ENCODE measurements around the gene IFT122. TPM values are rescaled to one million over a fixed set of nuclear protein-coding genes. Genes with fewer than 3 reads are reported as not detected.

Gene IFT122
- polyA plus RNA-seq, 2 of the 4 experiments (the other 2 are of a cell fraction) = 15.0 to 17.1 TPM

DNA sequence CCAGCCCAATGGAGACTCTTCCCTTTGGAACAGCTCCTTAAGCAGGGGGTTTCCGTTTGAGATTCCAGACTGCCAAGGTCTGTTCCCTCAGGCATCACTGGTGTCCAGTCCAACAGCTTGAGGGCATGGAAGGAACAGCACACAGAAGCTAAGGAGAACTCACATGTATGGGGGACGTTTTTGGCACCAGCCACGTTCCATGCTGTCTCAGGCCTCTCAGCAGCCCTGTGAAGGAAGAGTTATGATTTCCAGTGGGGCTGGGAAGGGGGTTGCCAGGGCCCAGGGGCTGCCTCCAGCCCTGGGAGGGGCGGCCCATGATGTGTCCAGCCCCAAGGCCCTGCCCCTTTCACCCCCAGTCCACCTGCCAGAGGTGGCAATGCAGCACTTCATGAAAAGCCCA lies 80.9 kb downstream of the IFT122 start:
- Histone ChIP-seq H3K4me2 (no peak overlapping the region), H3K4me1 (no peaks in the 10 kb centered on the region), H3K4me3 (no peak overlapping the region), H3K27ac (peak overlapping the region in 1 of 2 experiments; percentile 11; a peak in 1 of 6 replicates), H3K9me3 (no peaks in the 10 kb centered on the region)
- ChIA-PET CTCF (no interaction called here), POLR2A (no interaction called here)
- FAIRE-seq (no peak), ATAC-seq (no peak), DNase-seq (ENCODE audit: low read depth in 1 of 2, low spot score in 1 of 2) (no peak)
- WGBS (ENCODE audit: missing lambda C conversion rate) = 50% methylated on average over 2 of the region's 4 CpGs
- no peak for TF ChIP-seq HEYL (CRISPR knock-in tag; IDR thresholded peaks at IDR 0.05)
- no peak for TF ChIP-seq CTCF (IDR thresholded peaks at IDR 0.05)
- no peak for TF ChIP-seq EP300 (IDR thresholded peaks at IDR 0.05)
- TF ChIP-seq JUN (IDR thresholded peaks at IDR 0.05) = no peak
- no peak for TF ChIP-seq RFX5 (IDR thresholded peaks at IDR 0.05)
- no peak for TF ChIP-seq FOSL2 (IDR thresholded peaks at IDR 0.05)
- TF ChIP-seq FOSL2 (CRISPR knock-in tag; IDR thresholded peaks at IDR 0.05) = no peak
- TF ChIP-seq ESRRA (IDR thresholded peaks at IDR 0.05; ENCODE audit: borderline replicate concordance, low read length) = no peak
- no peak for TF ChIP-seq ZC3H11A (IDR thresholded peaks at IDR 0.05)
- TF ChIP-seq, protein P1, sequence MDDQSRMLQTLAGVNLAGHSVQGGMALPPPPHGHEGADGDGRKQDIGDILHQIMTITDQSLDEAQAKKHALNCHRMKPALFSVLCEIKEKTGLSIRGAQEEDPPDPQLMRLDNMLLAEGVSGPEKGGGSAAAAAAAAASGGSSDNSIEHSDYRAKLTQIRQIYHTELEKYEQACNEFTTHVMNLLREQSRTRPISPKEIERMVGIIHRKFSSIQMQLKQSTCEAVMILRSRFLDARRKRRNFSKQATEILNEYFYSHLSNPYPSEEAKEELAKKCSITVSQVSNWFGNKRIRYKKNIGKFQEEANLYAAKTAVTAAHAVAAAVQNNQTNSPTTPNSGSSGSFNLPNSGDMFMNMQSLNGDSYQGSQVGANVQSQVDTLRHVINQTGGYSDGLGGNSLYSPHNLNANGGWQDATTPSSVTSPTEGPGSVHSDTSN (IDR thresholded peaks at IDR 0.05) = no peak
- no peak for TF ChIP-seq NR3C1 (IDR thresholded peaks at IDR 0.05)
- TF ChIP-seq, protein P2, sequence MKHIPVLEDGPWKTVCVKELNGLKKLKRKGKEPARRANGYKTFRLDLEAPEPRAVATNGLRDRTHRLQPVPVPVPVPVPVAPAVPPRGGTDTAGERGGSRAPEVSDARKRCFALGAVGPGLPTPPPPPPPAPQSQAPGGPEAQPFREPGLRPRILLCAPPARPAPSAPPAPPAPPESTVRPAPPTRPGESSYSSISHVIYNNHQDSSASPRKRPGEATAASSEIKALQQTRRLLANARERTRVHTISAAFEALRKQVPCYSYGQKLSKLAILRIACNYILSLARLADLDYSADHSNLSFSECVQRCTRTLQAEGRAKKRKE (CRISPR knock-in tag; IDR thresholded peaks at IDR 0.05; ENCODE audit: low read depth) = no peak
- no peak for TF ChIP-seq NPAS2 (CRISPR knock-in tag; IDR thresholded peaks at IDR 0.05; ENCODE audit: borderline replicate concordance)
- no peak for TF ChIP-seq MAZ (IDR thresholded peaks at IDR 0.05; ENCODE audit: borderline replicate concordance, low read depth, low read length)
- TF ChIP-seq, protein P3, sequence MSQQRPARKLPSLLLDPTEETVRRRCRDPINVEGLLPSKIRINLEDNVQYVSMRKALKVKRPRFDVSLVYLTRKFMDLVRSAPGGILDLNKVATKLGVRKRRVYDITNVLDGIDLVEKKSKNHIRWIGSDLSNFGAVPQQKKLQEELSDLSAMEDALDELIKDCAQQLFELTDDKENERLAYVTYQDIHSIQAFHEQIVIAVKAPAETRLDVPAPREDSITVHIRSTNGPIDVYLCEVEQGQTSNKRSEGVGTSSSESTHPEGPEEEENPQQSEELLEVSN (IDR thresholded peaks at IDR 0.05; ENCODE audit: borderline replicate concordance, low read depth) = no peak
- TF ChIP-seq CEBPB (IDR thresholded peaks at IDR 0.05) = no peak
- no peak for TF ChIP-seq CHD4 (IDR thresholded peaks at IDR 0.05; ENCODE audit: borderline replicate concordance)
- no peak for TF ChIP-seq TFCP2L1 (CRISPR knock-in tag; IDR thresholded peaks at IDR 0.05)

GRCh38 chr3:129521611-129522010 lies 81.6 kb downstream of the IFT122 start:
- 98% methylated on average over 8 of the region's 8 CpGs for WGBS (ENCODE audit: missing lambda C conversion rate)
- no peak overlapping the region for H3K4me2 ChIP-seq
- no peak for FAIRE-seq
- CTCF ChIA-PET = interaction anchor here (0.6 to 1.6 kb wide), 2 partner anchors 9 to 31 kb away, joined by 3 to 4 read pairs; no protein-coding TSS in a partner anchor
- no peak overlapping the region for H3K27ac ChIP-seq
- no peaks in the 10 kb centered on the region for H3K9me3 ChIP-seq
- TF ChIP-seq HES2 (IDR thresholded peaks at IDR 0.05) (no peak), HDAC2 (IDR thresholded peaks at IDR 0.05) (no peak)
- DNase-seq (ENCODE audit: low read depth in 1 of 2, low spot score in 1 of 2) = no peak
- H3K4me3 ChIP-seq = no peak overlapping the region
- POLR2A ChIA-PET = no interaction called here
- ATAC-seq = no peak
- no peaks in the 10 kb centered on the region for H3K4me1 ChIP-seq

DNA sequence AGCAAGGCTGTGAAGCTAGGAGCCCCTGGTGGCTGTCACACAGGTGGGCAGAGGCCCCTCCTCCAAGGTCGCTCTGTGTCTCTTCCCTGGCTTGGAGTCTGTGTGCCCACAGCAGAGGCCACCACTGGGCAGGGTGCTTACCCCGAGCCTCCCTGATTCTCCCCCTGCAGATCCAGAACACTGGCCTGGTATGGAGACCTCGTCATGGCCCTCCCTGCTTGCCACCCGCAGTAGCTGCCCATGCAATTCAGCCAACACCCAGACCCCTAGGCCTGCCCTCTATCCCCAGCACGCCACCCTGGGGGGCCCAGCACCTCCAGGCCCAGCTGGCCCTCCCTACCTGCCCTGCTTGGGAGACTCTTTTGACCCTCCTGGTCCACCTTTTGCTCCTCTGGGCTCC lies 82.9 kb downstream of the IFT122 start:
- Histone ChIP-seq H3K9me3 (no peaks in the 10 kb centered on the region), H3K4me1 (no peaks in the 10 kb centered on the region), H3K27ac (no peak overlapping the region), H3K4me3 (no peak overlapping the region), H3K4me2 (no peak overlapping the region)
- 64% methylated on average over 2 of the region's 5 CpGs for WGBS (ENCODE audit: missing lambda C conversion rate)
- DNase-seq (ENCODE audit: low read depth in 1 of 2, low spot score in 1 of 2) = no peak
- FAIRE-seq = no peak
- CTCF ChIA-PET = interaction anchor here (1.6 kb wide), 1 partner anchor 32 kb away, joined by 3 read pairs; no protein-coding TSS in a partner anchor
- ATAC-seq = no peak
- POLR2A ChIA-PET = no interaction called here
- TF ChIP-seq HEYL (CRISPR knock-in tag; IDR thresholded peaks at IDR 0.05) = no peak
- TF ChIP-seq FOXS1 (CRISPR knock-in tag; IDR thresholded peaks at IDR 0.05) = no peak
- TF ChIP-seq RFX5 (IDR thresholded peaks at IDR 0.05) = no peak
- no peak for TF ChIP-seq RARB (CRISPR knock-in tag; IDR thresholded peaks at IDR 0.05)
- no peak for TF ChIP-seq BCL3 (IDR thresholded peaks at IDR 0.05)
- TF ChIP-seq BHLHE40 (IDR thresholded peaks at IDR 0.05; ENCODE audit: low read depth, low read length) = no peak
- no peak for TF ChIP-seq HDAC2 (IDR thresholded peaks at IDR 0.05)
